Heart left ventricle (tissue), 16 donors: ENCODE data around the gene MAPKAP1. TPM values are rescaled to one million over a fixed set of nuclear protein-coding genes. Genes with fewer than 3 reads are reported as not detected.

Experiments used
- ATAC-seq, 4 donors: fragments of 200-7000 bp; cut with Tn5 transposase; one replicate each; pipeline ENCODE4 v1.9.1; 2020 to 2022; ENCODE audit warnings: moderate library complexity in 4 of 4, mild to moderate bottlenecking in 3 of 4, moderate number of reproducible peaks in 1 of 4
- DNase-seq, 5 donors: peaks; one replicate each; pipeline ENCODE4 v3.0.0-alpha.2; 2020
- H3K27ac ChIP-seq, 12 donors: fragments of 200-600 bp; sonication (generic) in 4 of 12; one replicate each; pipeline versions ENCODE4 v1.5.0 to v1.8.0; 2016 to 2022; ENCODE audit warnings: mild to moderate bottlenecking in 2 of 12
- H3K27me3 ChIP-seq, 9 donors: fragments of 200-600 bp; sonication (generic) in 2 of 9; one replicate each; pipeline versions ENCODE4 v1.5.1 to v1.8.0; 2016 to 2022; ENCODE audit warnings: mild to moderate bottlenecking in 3 of 9
- H3K36me3 ChIP-seq, 9 donors: fragments of 200-600 bp; sonication (generic) in 2 of 9; one replicate each; pipeline versions ENCODE4 v1.5.0 to v1.8.0; 2018 to 2022; ENCODE audit warnings: mild to moderate bottlenecking in 2 of 9
- H3K4me1 ChIP-seq, 12 donors: fragments of 200-600 bp; sonication (generic) in 4 of 12; one replicate each; pipeline versions ENCODE4 v1.5.0 to v1.8.0; 2016 to 2022; ENCODE audit warnings: mild to moderate bottlenecking in 3 of 12
- H3K4me3 ChIP-seq, 12 donors: fragments of 200-600 bp; sonication (generic) in 4 of 12; one replicate each; pipeline versions ENCODE4 v1.5.0 to v1.8.0; 2017 to 2022; ENCODE audit warnings: mild to moderate bottlenecking in 9 of 12, moderate library complexity in 4 of 12
- H3K9me3 ChIP-seq, 12 donors: fragments of 200-600 bp; sonication (generic) in 4 of 12; one replicate each; pipeline versions ENCODE4 v1.5.0 to v1.8.0; 2016 to 2022; ENCODE audit warnings: mild to moderate bottlenecking in 1 of 12
- POLR2A ChIP-seq, 2 donors: fragments of 450-650 bp; IDR thresholded peaks; one replicate each; pipeline ENCODE4 v1.6.1; 2017; ENCODE audit warnings: antibody characterized with exemption in 2 of 2, mild to moderate bottlenecking in 2 of 2, moderate library complexity in 2 of 2
- WGBS, 4 donors: extraction: QIAGEN DNeasy Blood & Tissue Kit in 2 of 4; methylation state at CpG; one replicate each; pipeline versions ENCODE4 v1.1.5 to v1.1.7; 2013 to 2018; 5-methylcytosine and 5-hydroxymethylcytosine counted together
- intact Hi-C, 10 donors: fragments of 100-400 bp; cut with DNase I; formaldehyde crosslinking; loops; one replicate each; pipeline versions ENCODE4 v1.11.1 to v1.14.2; 2022
- polyA plus RNA-seq, 2 donors: library from polyadenylated mRNA; stranded (reverse); fragments of 200-250 nt; gene quantifications; one replicate each; pipeline ENCODE4 v1.2.3, GENCODE V29; 2013
- total RNA-seq, 9 donors: library from RNA; depleted of rRNA in 2 of 9; stranded (reverse); fragments of >200 nt in 2 of 9; fragmentation: NEBNext Ultra II Directional in 3 of 9; extraction: Animal tissue kit (Norgen Biotek cat#: 25700) in 3 of 9; gene quantifications; one replicate each; pipeline versions ENCODE4 v1.1.0 to v1.2.4, GENCODE V29; 2016 to 2023
- TF ChIP-seq, protein P1 (sequence below), 12 donors: fragments of 200-600 bp; sonication (generic) in 4 of 12; IDR thresholded peaks; one replicate each; pipeline versions ENCODE4 v1.5.0 to v1.8.0; 2018 to 2022; ENCODE audit warnings: antibody characterized with exemption in 12 of 12, mild to moderate bottlenecking in 5 of 12
- donor health status: ischemic (EF 13 %, LVEDD 7.1; RV severe dilation, severe dysfunction).
- donor health status: healthy with polysubstance abuse.
- donor health status: DM: no; HTN: yes; CAD: no.
- donor health status: DM: no; HTN: no; CAD: no.
- donor health status: ischemic (EF 25% LVEDD 6.9; RV normal size, moderate dysfunction).
- donor health status: ischemic (EF 25% LVEDD 5.7; RV mildly dilated, moderate dysfunction).
- donor health status: healthy.
- donor health status: DM: yes; HTN: yes; CAD: no.
- donor health status: ischemic (EF 35%, LVEDD 5.7; RV mildly dilated, moderate dysfunction).
- donor health status: nonischemic (EF 11% LVEDD 7.7; RV severe dilation, severe dysfunction).
- donor health status: DM: yes; HTN: yes; CAD: no.
- donor health status: PGD.
- donor health status: ischemic (EF 29% LVEDD 5.4; RV normal size, mild dysfunction).
- donor health status: nonischemic (EF 23%, LVEDD 6.1; RV moderate dilation, normal function).

Gene MAPKAP1
- total and polyA plus RNA-seq, 11 donors, result 76.2 to 145 (median 124) TPM

DNA sequence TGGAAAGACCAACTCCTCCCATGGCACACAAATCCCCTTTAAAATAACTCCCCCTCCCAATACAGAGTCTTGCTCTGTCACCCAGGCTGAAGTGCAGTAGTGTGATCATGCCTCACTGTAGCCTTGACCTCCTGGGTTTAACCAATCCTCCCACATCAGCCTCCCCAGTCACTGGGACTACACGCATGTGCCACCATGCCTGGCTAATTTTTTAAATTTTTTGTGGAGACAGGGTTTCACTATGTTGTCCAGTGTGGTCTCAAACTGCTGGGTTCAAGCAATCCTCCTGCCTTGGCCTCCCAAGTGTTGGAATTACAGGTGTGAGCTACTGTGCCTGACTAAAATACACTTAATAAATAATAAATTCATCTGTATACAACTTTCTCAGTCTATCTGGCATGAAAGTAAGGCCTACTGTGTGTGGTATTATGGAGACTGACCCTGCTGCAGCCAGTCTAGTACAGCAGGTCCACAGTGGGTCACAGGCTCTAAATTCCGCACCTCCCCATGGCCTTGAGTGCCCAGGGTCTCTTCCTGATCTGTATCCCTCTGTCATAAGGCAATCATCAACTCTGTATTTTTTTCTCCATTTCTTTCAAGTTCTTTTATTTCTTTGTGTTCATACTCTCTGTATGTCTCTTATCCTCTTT is 169.4 kb downstream of the MAPKAP1 start:
- Histone ChIP-seq H3K27me3 (no peaks in the 10 kb centered on the region), H3K36me3 (peaks cover 0 to 4% (median 0%) of the 10 kb centered on the region in 9 donors), H3K4me3 (no peak overlapping the region), H3K27ac (peak overlapping the region in 9 of 12 donors; percentile 9 to 64 (median 33)), H3K9me3 (no peaks in the 10 kb centered on the region), H3K4me1 (peaks cover 0 to 68% (median 26%) of the 10 kb centered on the region in 12 donors)
- DNase-seq, result no peak
- intact Hi-C loops, result loop anchor here in 2 of 10 donors (2.0 to 5.0 kb wide), 2 partner anchors 19 to 65 kb away; no protein-coding TSS in a partner anchor
- peak in 2 of 4 donors; percentile 18 to 21 for ATAC-seq
- 97 to 99% (median 97%) methylated on average over 2 of the region's 2 CpGs for WGBS, 4 donors
- TF ChIP-seq POLR2A (IDR thresholded peaks at IDR 0.05), result no peak
- TF ChIP-seq, protein P1, sequence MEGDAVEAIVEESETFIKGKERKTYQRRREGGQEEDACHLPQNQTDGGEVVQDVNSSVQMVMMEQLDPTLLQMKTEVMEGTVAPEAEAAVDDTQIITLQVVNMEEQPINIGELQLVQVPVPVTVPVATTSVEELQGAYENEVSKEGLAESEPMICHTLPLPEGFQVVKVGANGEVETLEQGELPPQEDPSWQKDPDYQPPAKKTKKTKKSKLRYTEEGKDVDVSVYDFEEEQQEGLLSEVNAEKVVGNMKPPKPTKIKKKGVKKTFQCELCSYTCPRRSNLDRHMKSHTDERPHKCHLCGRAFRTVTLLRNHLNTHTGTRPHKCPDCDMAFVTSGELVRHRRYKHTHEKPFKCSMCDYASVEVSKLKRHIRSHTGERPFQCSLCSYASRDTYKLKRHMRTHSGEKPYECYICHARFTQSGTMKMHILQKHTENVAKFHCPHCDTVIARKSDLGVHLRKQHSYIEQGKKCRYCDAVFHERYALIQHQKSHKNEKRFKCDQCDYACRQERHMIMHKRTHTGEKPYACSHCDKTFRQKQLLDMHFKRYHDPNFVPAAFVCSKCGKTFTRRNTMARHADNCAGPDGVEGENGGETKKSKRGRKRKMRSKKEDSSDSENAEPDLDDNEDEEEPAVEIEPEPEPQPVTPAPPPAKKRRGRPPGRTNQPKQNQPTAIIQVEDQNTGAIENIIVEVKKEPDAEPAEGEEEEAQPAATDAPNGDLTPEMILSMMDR (IDR thresholded peaks at IDR 0.05), result no peak

DNA sequence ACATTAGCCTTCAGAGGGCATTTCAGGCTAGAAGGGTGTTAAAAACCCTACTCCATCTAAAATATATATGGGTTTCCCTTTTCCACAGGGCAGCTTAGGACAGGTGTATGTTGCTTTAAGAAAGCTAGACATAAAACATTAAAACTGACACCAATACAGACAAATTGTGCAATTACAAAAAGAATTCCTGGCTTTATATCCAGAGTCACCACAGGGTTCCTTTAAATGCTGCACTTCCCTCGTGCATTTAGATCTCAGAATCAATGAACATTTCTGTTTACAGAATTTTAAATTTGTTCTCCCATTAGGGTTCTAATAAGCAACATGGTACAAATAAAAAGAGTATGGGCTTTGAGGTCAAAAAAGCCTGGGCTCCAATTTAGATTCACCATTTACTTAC is 170.2 kb downstream of the MAPKAP1 start:
- no peaks in the 10 kb centered on the region for H3K27me3 ChIP-seq
- DNase-seq (no peak), ATAC-seq (no peak)
- TF ChIP-seq, protein P1 (IDR thresholded peaks at IDR 0.05), result no peak
- TF ChIP-seq POLR2A (IDR thresholded peaks at IDR 0.05), result no peak
- H3K27ac ChIP-seq, result no peak overlapping the region
- H3K4me3 ChIP-seq, result no peak overlapping the region
- 65 to 88% (median 75%) methylated on average over 1 of the region's 1 CpG for WGBS, 4 donors
- intact Hi-C loops, result loop anchor here in 2 of 10 donors (2.0 to 5.0 kb wide), 2 partner anchors 20 to 64 kb away; no protein-coding TSS in a partner anchor
- peaks cover 0 to 4% (median 0%) of the 10 kb centered on the region in 9 donors for H3K36me3 ChIP-seq
- H3K9me3 ChIP-seq, result no peaks in the 10 kb centered on the region
- peaks cover 0 to 67% (median 25%) of the 10 kb centered on the region in 12 donors for H3K4me1 ChIP-seq

DNA sequence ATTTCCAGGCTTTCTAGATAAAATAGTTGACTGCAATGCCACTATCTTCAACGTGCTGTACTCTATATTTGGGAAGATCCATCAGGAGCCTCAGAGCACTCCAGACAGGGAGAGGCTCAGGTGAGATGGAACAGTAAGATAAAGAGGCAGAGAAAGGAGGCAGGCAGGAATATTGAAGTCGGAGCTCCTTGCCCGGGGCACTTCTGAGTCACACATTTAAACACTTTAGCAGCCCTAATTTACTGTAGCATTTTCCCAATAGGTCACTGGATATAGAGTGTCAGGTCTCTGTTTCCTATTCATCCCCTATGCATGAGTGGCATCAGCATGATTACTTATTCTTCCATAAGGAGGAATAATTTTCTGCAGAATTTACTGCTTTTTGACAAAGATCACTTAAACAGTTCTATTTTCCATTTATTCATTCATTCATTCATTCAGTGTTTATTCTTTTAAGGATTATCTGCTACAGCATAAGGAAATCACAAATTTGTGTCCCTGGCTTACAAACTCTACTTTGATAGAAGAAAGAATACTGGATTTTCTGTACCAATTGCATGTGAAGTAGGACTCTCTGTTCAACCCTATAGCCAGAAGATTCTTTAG is 170.7 kb downstream of the MAPKAP1 start:
- ATAC-seq, result no peak
- intact Hi-C loops, result loop anchor here in 2 of 10 donors (2.0 to 5.0 kb wide), 2 partner anchors 21 to 64 kb away; no protein-coding TSS in a partner anchor
- Histone ChIP-seq H3K27ac (peak overlapping the region in 8 of 12 donors; percentile 33 to 86 (median 80)), H3K4me3 (no peak overlapping the region), H3K27me3 (no peaks in the 10 kb centered on the region), H3K36me3 (peaks cover 0 to 3% (median 0%) of the 10 kb centered on the region in 9 donors), H3K9me3 (no peaks in the 10 kb centered on the region), H3K4me1 (peaks cover 0 to 62% (median 21%) of the 10 kb centered on the region in 12 donors)
- WGBS, 4 donors, result 71 to 76% (median 72%) methylated on average over 3 of the region's 3 CpGs
- TF ChIP-seq, protein P1 (IDR thresholded peaks at IDR 0.05), result no peak
- TF ChIP-seq POLR2A (IDR thresholded peaks at IDR 0.05), result no peak
- DNase-seq, result no peak
